GM21360 (cell line): ENCODE data around the gene GPRC5D.

ENCODE experiments used
- ATAC-seq: cut with Tn5 transposase; IDR thresholded peaks from one replicate; pipeline ENCODE4 v1.9.1; 2021; ENCODE audit warnings: mild to moderate bottlenecking, moderate library complexity; ENCODE audit not compliant: unreplicated experiment

Gene GPRC5D

DNA sequence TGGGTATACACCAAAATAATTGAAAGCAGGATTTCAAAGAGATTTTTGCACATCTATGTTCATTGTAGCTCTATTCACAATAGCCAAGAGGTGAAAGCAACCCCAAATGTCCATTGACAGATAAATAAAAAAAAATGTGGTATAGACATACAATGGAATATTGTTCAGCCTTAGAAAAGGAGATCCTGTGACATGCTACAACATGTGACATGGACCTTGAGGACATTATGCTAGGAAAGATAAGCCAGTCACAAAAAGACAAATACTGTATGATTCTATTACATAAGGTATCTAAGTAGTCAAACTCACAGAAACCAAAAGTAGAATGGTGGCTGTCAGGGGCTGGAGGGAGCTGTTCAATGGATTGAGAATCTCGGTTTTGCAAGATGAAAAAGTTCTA, 12.1 kb downstream of the GPRC5D start:
- no peak for ATAC-seq

DNA sequence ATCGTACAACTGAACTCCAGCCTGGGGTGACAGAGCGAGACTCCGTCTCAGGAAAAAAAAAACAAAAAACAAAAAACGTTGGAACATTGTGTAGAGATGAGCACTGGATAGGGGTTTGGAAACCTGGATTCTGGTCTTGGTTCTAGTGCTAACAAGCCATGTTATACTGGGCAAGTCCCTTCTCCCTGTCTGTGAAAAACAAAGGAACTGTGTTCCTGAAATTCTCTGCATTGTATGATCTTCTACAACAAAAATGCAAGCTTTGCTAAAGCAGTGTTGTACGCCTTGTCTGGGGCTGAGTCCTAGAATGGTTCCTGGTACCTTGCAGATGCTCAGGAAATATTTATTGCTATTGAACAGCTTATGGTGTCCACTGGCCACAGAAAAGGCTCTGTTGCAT, 13.4 kb downstream of the GPRC5D start:
- ATAC-seq, result no peak

DNA sequence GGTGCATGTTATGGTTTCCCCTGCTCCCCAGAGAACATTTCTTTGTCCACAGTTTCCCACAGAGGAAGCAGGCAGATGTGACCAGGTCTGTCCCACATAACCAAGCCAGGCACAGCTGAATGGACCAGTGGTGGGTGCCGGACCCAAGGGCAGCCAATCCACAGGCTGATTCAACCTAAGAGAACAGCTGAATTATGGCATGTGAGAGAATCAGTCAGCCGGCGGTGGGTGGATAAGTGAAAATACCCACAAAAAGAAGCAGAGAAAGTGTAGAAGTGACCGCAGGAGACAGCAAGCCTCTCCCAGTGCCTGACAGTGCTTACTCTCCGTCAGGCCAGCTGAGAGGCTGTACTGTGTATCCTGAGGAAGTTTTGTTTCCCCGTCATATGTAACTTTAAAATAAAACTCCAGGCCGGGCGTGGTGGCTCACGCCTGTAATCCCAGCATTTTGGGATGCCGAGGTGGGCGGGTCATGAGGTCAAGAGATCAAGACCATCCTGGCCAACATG, 14.9 kb downstream of the GPRC5D start:
- no peak for ATAC-seq

DNA sequence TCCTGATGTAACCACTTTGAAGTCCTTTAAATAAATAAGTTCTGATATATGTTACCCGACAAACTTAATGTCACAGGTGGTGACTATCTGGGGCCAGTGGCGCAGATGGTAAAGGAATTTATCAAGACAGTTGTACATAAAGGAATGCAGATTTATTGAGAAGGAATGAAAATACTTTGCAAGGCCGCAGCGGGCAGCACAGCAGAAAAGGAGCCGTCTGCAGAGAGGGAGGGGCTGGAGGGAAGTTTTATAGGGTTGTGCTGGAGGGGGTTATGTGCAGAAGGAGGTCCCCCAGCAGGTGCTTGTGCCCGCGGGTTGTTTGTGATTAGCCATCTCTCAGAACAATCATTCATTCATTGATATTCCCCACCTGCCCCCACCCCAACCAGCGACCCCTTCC, 17.4 kb downstream of the GPRC5D start:
- ATAC-seq, result no peak

- ATAC-seq, result no peak
Observed at GRCh38 chr12:12933742-12934141, 18.2 kb downstream of the GPRC5D start.

DNA sequence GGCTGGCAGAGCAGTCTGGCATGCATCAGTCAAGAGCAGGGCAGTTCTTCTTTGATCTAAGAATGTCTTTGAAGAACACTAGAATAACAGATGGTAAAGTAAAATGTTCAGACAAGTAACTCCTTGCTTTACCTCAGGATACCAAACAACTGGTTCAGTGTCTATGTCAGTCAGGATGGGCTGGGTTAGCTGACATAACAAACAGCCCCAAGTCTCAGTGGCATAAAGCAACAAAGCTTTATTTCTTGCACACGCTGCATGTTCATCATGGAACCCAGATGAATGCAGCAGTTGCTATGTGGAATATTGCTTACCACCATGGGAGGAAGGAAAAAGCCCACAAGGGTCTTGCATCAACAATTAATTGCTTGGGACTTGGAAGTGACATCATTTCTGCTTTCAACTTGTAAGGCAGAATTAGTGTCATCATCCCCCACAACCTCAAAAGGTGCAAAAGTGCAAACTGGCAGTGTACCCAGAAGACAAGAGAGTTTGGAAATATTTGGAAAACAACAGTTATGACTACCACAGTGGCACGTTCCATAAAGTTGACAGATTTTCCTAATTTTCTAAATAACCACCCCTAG, 21.2 kb downstream of the GPRC5D start:
- ATAC-seq, result no peak

GRCh38 chr12:12929696-12930095, 22.3 kb downstream of the GPRC5D start:
- ATAC-seq, result no peak

- no peak for ATAC-seq
Observed at GRCh38 chr12:12927211-12928079, 24.5 kb downstream of the GPRC5D start.

DNA sequence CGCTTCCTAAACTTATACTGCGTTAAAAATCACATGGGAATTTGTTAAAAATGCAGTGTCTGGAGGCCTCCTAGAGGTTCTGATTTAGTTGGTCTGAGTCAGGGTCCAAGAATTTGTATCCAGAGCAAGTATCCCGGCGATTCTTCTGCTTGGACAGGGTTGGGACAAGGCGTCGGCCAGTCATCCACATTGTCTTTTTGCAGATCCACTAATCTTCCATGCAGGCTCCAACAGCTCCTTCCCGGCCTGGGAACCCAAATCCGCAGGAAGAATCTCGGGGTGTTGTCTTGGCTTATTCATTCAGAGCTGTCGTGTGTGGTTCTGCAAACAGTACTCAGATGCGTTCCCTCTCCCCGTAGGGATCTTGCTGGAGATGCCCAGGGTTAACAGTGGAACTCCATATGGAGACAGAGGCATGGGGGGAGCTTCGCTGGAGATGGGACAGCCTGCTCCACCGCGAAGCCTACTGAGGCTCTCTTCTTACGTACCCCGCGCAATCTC, 25.3 kb downstream of the GPRC5D start:
- ATAC-seq, result no peak

GRCh38 chr12:12925388-12925787, 26.6 kb downstream of the GPRC5D start:
- ATAC-seq, result no peak

- no peak for ATAC-seq
Observed at GRCh38 chr12:12924169-12924568, 27.8 kb downstream of the GPRC5D start.

DNA sequence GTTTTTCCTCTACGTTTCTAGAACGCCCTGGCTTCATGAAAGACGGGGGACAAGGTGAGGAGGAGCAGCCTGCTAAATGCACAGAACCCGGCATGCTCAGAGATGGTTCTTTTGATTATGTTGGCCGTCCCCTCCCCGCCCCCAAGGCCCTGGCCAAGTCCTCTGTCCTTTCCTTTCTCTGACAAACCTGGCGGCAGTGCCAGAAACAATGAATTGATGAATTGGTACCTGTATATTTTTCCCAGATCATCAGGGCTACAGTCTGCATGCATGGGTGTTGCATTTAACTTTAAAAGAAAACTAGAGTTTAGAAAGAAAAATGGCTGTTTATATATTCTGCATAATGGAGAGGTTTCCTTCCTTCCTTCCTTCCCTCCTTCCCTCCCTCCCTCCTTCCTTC, 29.0 kb downstream of the GPRC5D start:
- no peak for ATAC-seq

DNA sequence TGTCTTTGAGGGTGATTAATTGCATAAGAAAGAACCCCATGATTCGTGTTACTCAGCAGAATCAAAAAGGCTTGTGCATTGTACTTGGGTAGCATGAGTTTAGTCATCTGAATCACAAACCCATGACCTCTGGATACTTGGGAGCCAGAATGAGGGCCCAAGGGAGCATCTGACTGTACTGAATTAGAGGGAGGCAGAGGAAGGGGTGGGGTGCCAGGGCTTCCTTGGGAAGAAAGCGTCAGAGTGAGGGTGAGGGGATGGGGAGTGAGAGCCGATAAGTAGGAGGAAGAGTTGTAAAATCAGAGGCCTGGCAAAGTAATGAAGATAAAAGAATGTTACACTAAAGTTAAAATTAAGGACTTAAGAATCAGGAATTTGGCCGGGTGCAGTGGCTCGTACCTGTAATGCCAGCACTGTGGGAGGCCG, 29.8 kb downstream of the GPRC5D start:
- ATAC-seq, result no peak

- no peak for ATAC-seq
Observed at GRCh38 chr12:12919666-12920435, 32.1 kb downstream of the GPRC5D start.

GRCh38 chr12:12918781-12919389, 33.1 kb downstream of the GPRC5D start:
- ATAC-seq, result no peak

DNA sequence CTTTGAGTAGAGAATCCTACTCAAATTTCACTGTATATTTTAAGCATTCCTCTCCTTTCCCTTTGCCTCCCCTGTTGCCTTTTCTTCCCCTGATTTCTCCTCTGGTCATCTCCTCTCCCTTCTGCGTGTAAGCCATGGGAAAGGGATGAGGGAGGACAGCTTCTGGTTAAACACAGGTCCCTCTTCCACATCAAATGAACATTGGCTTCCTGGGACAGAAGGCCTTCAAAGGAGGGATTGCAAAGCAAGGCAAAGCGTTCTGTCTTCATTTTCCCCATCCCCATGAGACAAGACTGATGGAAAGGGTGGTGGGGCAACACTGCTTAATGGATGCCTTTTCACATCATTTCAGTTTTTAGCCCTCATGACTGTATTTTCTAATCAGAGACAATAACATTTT, 34.5 kb downstream of the GPRC5D start:
- no peak for ATAC-seq

DNA sequence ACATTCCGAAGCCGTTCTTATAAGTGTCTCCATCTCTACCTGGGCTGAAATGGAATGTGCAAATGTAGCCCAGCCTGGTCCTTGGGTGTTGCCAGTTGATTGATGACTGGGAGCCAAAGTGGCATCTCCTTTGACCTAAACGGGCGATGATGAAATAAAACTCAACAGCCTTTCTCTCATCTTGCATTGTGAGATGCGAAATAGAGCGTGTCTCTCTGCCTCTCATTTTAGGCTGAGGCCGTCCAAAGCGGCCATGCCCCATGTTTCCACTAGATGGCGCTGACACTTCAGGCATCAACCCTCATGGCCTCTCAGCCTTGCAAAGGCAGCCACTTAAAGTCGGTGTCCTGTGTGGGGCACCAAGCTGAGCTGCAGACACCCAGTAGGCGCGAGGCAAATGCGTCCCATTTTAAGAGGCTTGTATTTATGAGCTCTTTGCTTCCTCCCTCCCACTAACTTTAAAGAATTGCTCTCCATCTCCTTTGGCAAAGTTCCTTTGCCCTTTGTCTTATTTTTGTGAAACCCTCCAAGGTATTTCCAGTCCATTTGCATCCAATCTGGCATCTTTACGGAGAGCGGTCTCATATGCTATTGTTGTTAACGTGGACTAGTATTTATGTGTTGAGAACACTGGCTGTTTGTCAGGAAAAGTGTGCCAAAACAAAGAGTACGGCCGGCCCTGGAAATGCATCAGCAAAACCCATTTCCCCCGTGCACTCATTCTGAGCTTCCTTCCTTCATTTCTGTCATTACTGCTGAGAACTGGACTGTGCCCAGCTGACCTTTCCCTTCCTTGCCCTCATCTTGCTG, 35.6 kb downstream of the GPRC5D start:
- ATAC-seq, result peak; percentile 98

DNA sequence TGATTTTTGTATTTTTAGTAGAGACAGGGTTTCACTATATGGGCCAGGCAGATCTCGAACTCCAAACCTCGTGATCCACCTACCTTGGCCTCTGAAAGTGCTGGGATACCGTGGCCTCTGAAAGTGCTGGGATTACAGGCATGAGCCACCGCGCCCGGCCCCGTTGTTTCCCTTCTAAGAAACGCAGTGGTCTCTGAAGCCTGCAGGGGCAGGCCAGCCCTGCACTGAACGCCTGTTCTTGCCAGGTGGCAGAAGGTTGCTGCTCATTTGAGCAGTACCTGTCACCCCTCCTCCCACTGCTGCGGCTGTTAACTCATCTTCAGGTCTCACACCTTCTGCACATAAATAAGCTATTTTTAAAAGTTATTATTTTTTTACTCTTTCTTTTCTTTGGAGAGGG, 36.3 kb downstream of the GPRC5D start:
- ATAC-seq, result no peak

DNA sequence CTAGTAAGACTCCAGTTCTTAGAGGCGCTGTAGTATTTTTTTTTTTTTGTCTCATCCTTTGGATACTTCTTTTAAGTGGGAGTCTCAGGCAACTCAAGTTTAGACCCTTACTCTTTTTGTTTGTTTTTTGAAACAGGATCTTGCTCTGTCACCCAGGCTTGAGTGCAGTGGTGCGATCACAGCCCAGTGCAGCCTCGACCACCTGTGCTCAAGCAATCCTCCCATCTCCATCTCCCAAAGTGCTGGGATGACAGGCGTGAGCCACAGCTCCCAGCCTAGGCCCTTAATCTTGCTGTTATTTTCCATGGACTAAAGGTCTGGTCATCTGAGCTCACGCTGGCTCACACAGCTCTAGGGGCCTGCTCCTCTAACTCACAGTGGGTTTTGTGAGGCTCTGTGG, 39.3 kb downstream of the GPRC5D start:
- ATAC-seq, result no peak

- ATAC-seq, result no peak
Observed at GRCh38 chr12:12909995-12910420, 42.0 kb downstream of the GPRC5D start.
